HepG2 (cell line): ENCODE data around the gene SCAF8. TPM values are rescaled to one million over a fixed set of nuclear protein-coding genes. Genes with fewer than 3 reads are reported as not detected.
A peak's percentile ranks its signal among the peaks of the same experiment; 100 is the strongest.

Source experiments
- ASH2L ChIP-seq: fragments of 300-600, 200-600 bp; sonication (generic); IDR thresholded peaks from 2 replicates; pipeline ENCODE4 v1.7.0; 2017; ENCODE audit warnings: low read depth, mild to moderate bottlenecking, moderate library complexity, mixed read lengths, low read length; ENCODE audit not compliant: insufficient read length
- BRD4 ChIP-seq: sonication (generic); formaldehyde crosslinking; IDR thresholded peaks from 2 replicates; pipeline ENCODE4 v1.4.0; 2020; ENCODE audit warnings: missing genetic modification reagents
- CEBPG ChIP-seq: IDR thresholded peaks from 2 replicates; pipeline ENCODE4 v1.6.1; 2016
- FIP1L1 ChIP-seq: fragments of 200-400 bp; formaldehyde crosslinking; IDR thresholded peaks from 2 replicates; pipeline ENCODE4 v1.6.1; 2018; ENCODE audit warnings: low read depth, mild to moderate bottlenecking, low read length, moderate library complexity, borderline replicate concordance; ENCODE audit not compliant: insufficient read depth
- FUBP1 ChIP-seq: sonication (generic); formaldehyde crosslinking; IDR thresholded peaks from 2 replicates; pipeline ENCODE4 v1.5.1; 2020; ENCODE audit warnings: missing genetic modification reagents, mild to moderate bottlenecking, borderline replicate concordance
- MAX ChIP-seq: IDR thresholded peaks from 2 replicates; pipeline ENCODE4 v1.6.1; 2012; ENCODE audit warnings: inconsistent platforms
- MTF2 ChIP-seq: sonication (generic); formaldehyde crosslinking; IDR thresholded peaks from 2 replicates; pipeline ENCODE4 v1.5.0; 2020; ENCODE audit warnings: missing genetic modification reagents, borderline replicate concordance
- NFIC ChIP-seq: IDR thresholded peaks from 2 replicates; pipeline ENCODE4 v1.6.1; 2012; ENCODE audit warnings: mild to moderate bottlenecking, low read length, inconsistent platforms
- REXO4 ChIP-seq: sonication (generic); formaldehyde crosslinking; IDR thresholded peaks from 2 replicates; pipeline ENCODE4 v1.8.0; 2022; ENCODE audit warnings: missing genetic modification reagents, mild to moderate bottlenecking, borderline replicate concordance
- SATB2 ChIP-seq: sonication (generic); formaldehyde crosslinking; IDR thresholded peaks from 2 replicates; pipeline ENCODE4 v1.5.0; 2020; ENCODE audit warnings: missing genetic modification reagents
- SETDB1 ChIP-seq: sonication (generic); formaldehyde crosslinking; IDR thresholded peaks from 2 replicates; pipeline ENCODE4 v1.5.1; 2020; ENCODE audit warnings: missing genetic modification reagents, mild to moderate bottlenecking, borderline replicate concordance
- SMARCC2 ChIP-seq: fragments of 450-650 bp; IDR thresholded peaks from 2 replicates; pipeline ENCODE4 v1.6.1; 2017; ENCODE audit warnings: antibody characterized with exemption, mild to moderate bottlenecking
- TAF1 ChIP-seq: sonication (generic); formaldehyde crosslinking; IDR thresholded peaks from 2 replicates; pipeline ENCODE4 v1.4.0; 2020; ENCODE audit warnings: missing genetic modification reagents
- ZBTB3 ChIP-seq: sonication (generic); formaldehyde crosslinking; IDR thresholded peaks from 2 replicates; pipeline ENCODE4 v1.4.0; 2020; ENCODE audit warnings: low read depth, mild to moderate bottlenecking, moderate library complexity, missing genetic modification reagents, borderline replicate concordance
- ZHX1 ChIP-seq: sonication (generic); formaldehyde crosslinking; IDR thresholded peaks from 2 replicates; pipeline ENCODE4 v1.8.1; 2022; ENCODE audit warnings: low read depth, mild to moderate bottlenecking, missing genetic modification reagents
- ZNF230 ChIP-seq: sonication (generic); formaldehyde crosslinking; IDR thresholded peaks from 2 replicates; pipeline ENCODE4 v1.4.0; 2020; ENCODE audit warnings: mild to moderate bottlenecking, missing genetic modification reagents
- ZNF44 ChIP-seq: sonication (generic); formaldehyde crosslinking; IDR thresholded peaks from 2 replicates; pipeline ENCODE4 v1.5.1; 2020; ENCODE audit warnings: mild to moderate bottlenecking, missing genetic modification reagents
- ZNF609 ChIP-seq: sonication (generic); formaldehyde crosslinking; IDR thresholded peaks from 2 replicates; pipeline ENCODE4 v1.4.0; 2020; ENCODE audit warnings: mild to moderate bottlenecking, missing genetic modification reagents, borderline replicate concordance
- ZNF737 ChIP-seq: sonication (generic); formaldehyde crosslinking; IDR thresholded peaks from 2 replicates; pipeline ENCODE4 v1.5.0; 2020; ENCODE audit warnings: missing genetic modification reagents, mild to moderate bottlenecking, borderline replicate concordance
- ZNF768 ChIP-seq: sonication (generic); formaldehyde crosslinking; IDR thresholded peaks from 2 replicates; pipeline ENCODE4 v1.4.0; 2020; ENCODE audit warnings: missing genetic modification reagents
- ZSCAN21 ChIP-seq: sonication (generic); formaldehyde crosslinking; IDR thresholded peaks from 2 replicates; pipeline ENCODE4 v1.8.0; 2022; ENCODE audit warnings: mild to moderate bottlenecking, missing genetic modification reagents, moderate library complexity, borderline replicate concordance
- polyA plus RNA-seq, 8 experiments: library from polyadenylated mRNA; depleted of rRNA in 3 of 8; stranded (reverse) in 7 of 8; unstranded in 1 of 8; fragments of >200 nt; fragmentation: Illumina TruSeq in 4 of 8; extraction: Trizol in 4 of 8; gene quantifications; 2 replicates each; pipeline versions ENCODE4 v1.2.1 to v1.2.3, GENCODE V29; 2011 to 2016; ENCODE audit warnings: low read depth in 4 of 8, missing spikeins in 1 of 8, mixed read lengths in 1 of 8; ENCODE audit not compliant: insufficient read depth in 1 of 8
- total RNA-seq, 5 experiments: library from RNA; depleted of rRNA; stranded (reverse); fragments of >200 nt; fragmentation: Illumina TruSeq; extraction: Trizol; gene quantifications; 2 replicates each; pipeline ENCODE4 v1.2.3, GENCODE V29; 2016; ENCODE audit warnings: low read depth in 1 of 5

The SCAF8 gene
- total and polyA plus RNA-seq, 2 of the 13 experiments (the other 11 are each of a cell fraction or from before 2014, with no cell fraction given) = 15.3 to 40.8 TPM

- TF ChIP-seq ZBTB3 (CRISPR knock-in tag) (no peak), ZNF609 (no peak), TAF1 (CRISPR knock-in tag) (peak; percentile 84), ZHX1 (CRISPR knock-in tag) (peak; percentile 83; the same call in 1 of the 2 replicates), REXO4 (CRISPR knock-in tag) (no peak), ASH2L (peak; percentile 94), SMARCC2 (no peak), ZSCAN21 (CRISPR knock-in tag) (0 out of 2 replicates have a peak, but pooled peaks have one; percentile 3), ZNF737 (CRISPR knock-in tag) (no peak), NFIC (no peak), FIP1L1 (no peak), MAX (0 out of 2 replicates have a peak, but pooled peaks have one; percentile 47), BRD4 (CRISPR knock-in tag) (peak; percentile 82), ZNF230 (no peak), MTF2 (CRISPR knock-in tag) (0 out of 2 replicates have a peak, but pooled peaks have one; percentile 80), CEBPG (no peak), SETDB1 (CRISPR knock-in tag) (no peak), FUBP1 (CRISPR knock-in tag) (no peak), SATB2 (CRISPR knock-in tag) (no peak; the same call in 1 of the 2 replicates), ZNF44 (CRISPR knock-in tag) (no peak; the same call in 1 of the 2 replicates), ZNF768 (CRISPR knock-in tag) (peak; percentile 59)
Observed at GRCh38 chr6:154733183-154733625, at the start of gene SCAF8 (continued).
